RKO (cell line): ENCODE measurements around the gene ANGPTL4.
"Not testable (repeated sequence)": the region's sequence is repeated elsewhere in the genome, so short reads cannot be mapped to it uniquely, and the experiment has no call there.

Source experiments
- DNase-seq: peaks from one replicate; pipeline ENCODE4 v3.0.0-alpha.2; 2016; ENCODE audit warnings: low spot score

The ANGPTL4 gene

GRCh38 chr19:8361921-8362793 lies 1.8 kb upstream of the ANGPTL4 start:
- DNase-seq, result peak; percentile 99

DNA sequence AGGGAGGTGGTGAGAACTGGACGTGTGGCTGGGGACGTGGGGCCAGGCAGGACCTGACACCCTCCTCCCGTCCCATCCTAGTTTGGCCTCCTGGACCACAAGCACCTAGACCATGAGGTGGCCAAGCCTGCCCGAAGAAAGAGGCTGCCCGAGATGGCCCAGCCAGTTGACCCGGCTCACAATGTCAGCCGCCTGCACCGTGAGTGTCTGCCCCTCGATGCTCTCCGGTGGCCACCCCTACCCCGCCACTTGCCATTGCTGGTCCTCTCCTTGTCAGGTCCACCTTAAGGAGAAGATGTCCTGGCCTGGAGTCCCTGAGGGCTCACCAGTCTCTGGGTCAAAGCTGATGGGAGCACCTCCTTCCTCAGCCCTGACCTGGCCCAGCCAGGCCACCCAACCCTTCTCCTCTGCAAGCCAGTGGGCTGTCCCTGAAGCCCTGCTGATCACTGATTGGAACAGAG lies 2.2 kb downstream of the ANGPTL4 start:
- DNase-seq, result no peak

- DNase-seq, result no peak
These were observed 3.0 kb downstream of the ANGPTL4 start for GRCh38 chr19:8366961-8367326.

DNA sequence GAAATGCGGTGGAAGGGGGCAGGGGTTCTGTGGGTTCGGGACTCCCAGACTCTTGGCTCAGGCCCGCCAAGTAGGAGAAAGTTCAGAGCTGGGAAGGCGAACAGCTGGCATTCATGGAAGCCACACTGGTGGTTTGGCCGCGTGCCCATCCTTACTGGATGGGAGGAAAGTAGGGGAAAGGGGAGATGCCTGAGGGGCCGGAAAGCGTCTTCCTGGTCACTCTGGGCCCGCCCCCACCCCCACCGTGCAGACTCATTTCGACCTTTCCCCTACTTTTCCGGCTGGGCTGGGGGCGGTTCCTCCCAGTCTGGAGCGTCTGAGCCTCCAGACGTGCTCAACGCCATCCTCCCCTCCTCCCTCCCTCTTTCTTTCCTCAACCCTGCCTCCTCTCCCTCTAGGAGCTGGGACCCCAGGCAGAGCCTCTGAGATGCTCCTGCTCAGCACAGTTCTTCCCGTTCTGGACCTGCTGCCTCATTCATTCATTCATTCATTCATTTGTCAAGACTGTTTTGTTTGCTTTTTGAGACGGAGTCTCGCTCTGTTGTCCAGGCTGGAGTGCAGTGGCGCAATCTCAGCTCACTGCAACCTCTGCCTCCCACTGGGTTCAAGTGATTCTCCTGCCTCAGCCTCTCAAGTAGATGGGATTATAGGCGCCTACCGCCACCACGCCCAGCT lies 3.5 kb downstream of the ANGPTL4 start:
- peak; percentile 47 for DNase-seq

DNA sequence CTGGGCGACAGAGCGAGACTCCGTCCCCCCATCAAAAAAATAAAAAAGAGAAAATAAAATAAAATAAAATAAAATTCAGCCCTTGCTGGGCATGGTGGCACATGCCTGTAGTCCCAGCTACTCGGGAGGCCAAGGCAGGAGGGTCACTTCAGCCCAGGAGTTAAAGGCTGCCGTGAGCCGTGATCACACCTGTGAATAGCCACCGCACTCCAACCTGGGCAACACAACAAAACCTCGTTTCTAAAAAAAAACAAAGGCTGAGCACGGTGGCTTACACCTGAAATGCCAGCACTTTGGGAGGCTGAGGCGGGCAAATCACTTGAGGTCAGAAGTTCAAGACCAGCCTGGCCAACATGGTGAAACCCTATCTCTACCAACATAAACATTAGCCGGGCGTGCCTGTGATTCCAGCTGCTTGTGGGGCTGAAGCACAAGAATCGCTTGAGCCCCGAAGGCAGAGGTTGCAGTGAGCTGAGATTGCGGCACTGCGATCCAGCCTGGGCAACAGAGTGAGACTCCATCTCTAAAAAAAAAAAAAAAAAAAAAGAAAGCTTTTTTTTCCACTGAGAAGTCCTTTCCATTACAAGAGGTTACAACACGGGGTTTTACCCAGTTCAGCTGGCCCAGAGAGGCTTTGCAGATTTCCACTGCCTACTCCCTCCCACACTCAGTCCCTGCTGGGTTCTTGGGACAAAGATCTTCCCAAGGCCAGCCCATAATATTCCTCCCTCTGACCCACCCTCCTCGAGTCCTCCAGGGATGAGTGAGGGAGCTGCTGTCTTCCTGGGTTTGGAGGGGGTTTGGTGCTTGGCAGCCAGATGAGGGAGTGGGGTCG lies 6.4 kb downstream of the ANGPTL4 start:
- no peak for DNase-seq

DNA sequence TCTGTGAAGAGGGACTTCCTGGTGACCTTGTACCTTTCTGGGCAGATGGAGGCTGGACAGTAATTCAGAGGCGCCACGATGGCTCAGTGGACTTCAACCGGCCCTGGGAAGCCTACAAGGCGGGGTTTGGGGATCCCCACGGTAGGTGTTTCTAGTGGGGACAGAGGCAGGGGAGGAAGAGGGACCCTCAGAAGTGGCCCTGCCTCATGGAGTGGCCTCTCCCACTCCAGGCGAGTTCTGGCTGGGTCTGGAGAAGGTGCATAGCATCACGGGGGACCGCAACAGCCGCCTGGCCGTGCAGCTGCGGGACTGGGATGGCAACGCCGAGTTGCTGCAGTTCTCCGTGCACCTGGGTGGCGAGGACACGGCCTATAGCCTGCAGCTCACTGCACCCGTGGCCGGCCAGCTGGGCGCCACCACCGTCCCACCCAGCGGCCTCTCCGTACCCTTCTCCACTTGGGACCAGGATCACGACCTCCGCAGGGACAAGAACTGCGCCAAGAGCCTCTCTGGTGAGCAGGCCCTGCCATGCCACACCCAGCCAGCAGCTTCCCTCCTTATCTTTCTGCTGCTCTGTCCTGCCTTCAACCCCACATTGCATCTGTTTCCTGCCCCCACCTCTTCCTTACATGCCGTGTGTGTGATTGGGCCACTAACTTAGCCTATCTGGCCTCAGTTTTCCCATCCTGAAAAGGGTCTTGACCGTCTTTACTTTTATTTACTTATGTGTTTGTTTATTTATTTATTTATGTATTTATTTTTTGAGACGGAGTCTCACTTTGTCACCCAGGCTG lies 7.3 kb downstream of the ANGPTL4 start:
- no peak for DNase-seq

DNA sequence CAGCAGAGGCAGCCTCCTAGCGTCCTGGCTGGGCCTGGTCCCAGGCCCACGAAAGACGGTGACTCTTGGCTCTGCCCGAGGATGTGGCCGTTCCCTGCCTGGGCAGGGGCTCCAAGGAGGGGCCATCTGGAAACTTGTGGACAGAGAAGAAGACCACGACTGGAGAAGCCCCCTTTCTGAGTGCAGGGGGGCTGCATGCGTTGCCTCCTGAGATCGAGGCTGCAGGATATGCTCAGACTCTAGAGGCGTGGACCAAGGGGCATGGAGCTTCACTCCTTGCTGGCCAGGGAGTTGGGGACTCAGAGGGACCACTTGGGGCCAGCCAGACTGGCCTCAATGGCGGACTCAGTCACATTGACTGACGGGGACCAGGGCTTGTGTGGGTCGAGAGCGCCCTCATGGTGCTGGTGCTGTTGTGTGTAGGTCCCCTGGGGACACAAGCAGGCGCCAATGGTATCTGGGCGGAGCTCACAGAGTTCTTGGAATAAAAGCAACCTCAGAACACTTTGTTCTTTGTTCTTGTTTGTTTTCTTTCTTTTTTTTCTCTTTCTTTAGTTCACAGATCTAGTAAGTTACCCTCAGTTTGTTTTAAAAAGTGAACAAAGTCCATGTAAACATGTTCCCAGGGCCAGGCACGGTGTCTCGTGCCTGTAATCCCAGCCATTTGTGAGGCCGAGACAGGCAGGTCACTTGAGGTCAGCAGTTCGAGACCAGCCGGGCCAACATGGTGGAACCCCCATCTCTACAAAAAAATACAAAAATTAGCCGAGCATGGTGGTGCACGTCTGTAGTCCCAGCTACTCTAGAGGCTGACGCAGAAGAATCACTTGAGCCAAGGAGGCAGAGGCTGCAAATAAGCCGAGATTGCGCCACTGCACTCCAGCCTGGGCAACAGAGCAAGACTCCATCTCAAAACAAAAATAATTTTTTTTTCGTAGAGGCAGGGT lies 10.2 kb downstream of the ANGPTL4 start:
- no peak for DNase-seq

- not testable (repeated sequence) for DNase-seq
These were observed 11.8 kb downstream of the ANGPTL4 start for GRCh38 chr19:8375766-8376165.

DNA sequence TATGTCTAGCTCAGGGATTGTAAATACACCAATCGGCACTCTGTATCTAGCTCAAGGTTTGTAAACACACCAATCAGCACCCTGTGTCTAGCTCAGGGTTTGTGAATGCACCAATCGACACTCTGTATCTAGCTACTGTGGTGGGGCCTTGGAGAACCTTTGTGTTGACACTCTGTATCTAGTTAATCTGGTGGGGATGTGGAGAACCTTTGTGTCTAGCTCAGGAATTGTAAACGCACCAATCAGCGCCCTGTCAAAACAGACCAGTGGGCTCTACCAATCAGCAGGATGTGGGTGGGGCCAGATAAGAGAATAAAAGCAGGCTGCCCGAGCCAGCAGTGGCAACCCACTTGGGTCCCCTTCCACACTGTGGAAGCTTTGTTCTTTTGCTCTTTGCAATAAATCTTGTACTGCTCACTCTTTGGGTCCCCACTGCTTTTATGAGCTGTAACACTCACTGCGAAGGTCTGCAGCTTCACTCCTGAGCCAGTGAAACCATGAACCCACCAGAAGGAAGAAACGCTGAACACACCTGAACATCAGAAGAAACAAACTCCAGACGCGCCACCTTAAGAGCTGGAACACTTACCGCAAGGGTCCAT lies 12.5 kb downstream of the ANGPTL4 start:
- DNase-seq, result not testable (repeated sequence)

DNA sequence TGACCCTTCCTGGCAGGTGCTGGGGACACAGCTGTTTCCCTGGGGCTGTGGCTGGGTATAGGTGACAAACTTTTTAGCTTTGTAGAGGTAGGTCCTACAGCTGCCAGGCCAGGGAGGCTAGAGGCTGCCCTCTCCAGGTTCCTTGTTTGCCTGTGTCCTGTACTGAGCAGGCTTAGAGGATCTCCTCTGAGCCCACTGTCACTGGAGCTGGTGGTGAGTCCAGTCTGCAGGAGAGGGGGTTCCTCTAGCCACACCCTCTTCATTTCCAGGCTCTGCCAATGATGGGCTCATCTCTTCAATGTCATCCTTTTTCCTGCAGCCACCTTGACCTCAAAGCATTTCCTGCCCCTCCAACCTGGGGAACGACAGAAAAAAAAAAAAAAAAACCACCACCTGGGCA lies 13.6 kb downstream of the ANGPTL4 start:
- no peak for DNase-seq

- not testable (repeated sequence) for DNase-seq
These were observed 15.4 kb downstream of the ANGPTL4 start for GRCh38 chr19:8379156-8379891.

- DNase-seq, result not testable (repeated sequence)
These were observed 20.6 kb downstream of the ANGPTL4 start for GRCh38 chr19:8384569-8384968.

- not testable (repeated sequence) for DNase-seq
These were observed 21.1 kb downstream of the ANGPTL4 start for GRCh38 chr19:8385103-8385502.

- not testable (repeated sequence) for DNase-seq
These were observed 21.6 kb downstream of the ANGPTL4 start for GRCh38 chr19:8385566-8385965.

- DNase-seq, result not testable (repeated sequence)
These were observed 22.5 kb downstream of the ANGPTL4 start for GRCh38 chr19:8386419-8386818.

GRCh38 chr19:8386990-8387389 lies 23.0 kb downstream of the ANGPTL4 start:
- no peak for DNase-seq

GRCh38 chr19:8387688-8388611 lies 24.0 kb downstream of the ANGPTL4 start:
- DNase-seq, result no peak

GRCh38 chr19:8388612-8388958 lies 24.6 kb downstream of the ANGPTL4 start:
- no peak for DNase-seq
